GM10847 (cell line): ENCODE measurements around the gene ST6GALNAC3.

ENCODE experiments used
- POLR2A ChIP-seq: IDR thresholded peaks from 2 replicates; pipeline ENCODE4 v1.6.1; 2011; ENCODE audit not compliant: insufficient read length; ENCODE audit errors: extremely low read depth

The ST6GALNAC3 gene

GRCh38 chr1:76613886-76614285 lies 539.3 kb downstream of the ST6GALNAC3 start:
- no peak for TF ChIP-seq POLR2A

GRCh38 chr1:76615253-76616035 lies 540.9 kb downstream of the ST6GALNAC3 start:
- no peak for TF ChIP-seq POLR2A

DNA sequence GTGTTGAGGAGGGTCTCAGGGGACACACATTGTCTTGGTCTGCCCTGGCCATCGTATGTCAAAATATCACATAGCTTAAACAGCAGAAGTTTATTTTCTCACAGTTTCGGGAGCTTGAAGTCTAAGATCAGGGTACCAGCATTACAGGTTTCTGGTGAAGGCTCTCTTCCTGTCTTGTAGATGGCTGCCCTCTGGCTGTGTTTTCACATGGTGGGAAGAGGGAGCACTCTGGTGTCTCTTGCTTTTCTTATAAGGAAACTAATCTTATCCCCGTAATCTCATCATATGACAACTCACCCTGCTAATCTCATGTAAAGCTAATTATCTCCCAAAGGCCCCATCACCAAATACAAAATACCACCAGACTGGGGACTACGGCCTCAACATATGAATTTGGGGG lies 545.8 kb downstream of the ST6GALNAC3 start:
- TF ChIP-seq POLR2A: no peak

DNA sequence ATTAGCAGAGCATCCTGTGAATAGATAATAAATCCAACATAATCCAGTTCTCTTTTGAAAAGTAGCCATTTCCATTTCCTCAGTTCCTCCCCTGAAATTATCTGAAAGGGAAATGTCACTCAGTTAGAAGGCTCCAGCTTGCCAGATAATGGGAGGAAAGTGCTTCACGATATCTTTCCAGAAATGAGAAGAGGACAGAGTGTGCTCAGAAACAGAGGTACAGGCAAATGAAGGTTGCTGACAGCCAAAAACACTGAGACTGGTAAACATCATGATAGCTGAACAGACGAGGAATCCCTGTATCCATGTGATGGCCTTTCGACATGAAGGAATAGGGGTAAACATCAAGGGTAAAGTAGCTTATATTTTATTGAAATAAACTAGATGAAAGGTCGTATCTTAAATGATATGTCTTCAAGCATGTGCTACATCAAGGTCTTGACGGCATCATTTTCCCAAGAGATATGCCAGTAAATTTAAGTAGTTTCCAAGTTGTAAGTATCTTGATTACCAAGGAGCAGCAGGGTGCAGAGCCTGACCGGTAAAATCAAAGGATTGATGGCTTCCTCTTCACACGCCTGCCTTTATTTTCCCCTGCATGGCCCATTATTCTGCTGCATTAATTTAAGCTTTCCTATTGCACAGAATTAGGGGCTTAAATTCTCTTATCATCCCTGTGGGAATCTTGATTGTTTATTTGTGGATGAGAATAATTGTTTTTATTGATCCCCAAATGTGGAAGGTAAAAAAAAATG lies 548.4 kb downstream of the ST6GALNAC3 start:
- TF ChIP-seq POLR2A: no peak

GRCh38 chr1:76625886-76626678 lies 551.5 kb downstream of the ST6GALNAC3 start:
- no peak for TF ChIP-seq POLR2A

DNA sequence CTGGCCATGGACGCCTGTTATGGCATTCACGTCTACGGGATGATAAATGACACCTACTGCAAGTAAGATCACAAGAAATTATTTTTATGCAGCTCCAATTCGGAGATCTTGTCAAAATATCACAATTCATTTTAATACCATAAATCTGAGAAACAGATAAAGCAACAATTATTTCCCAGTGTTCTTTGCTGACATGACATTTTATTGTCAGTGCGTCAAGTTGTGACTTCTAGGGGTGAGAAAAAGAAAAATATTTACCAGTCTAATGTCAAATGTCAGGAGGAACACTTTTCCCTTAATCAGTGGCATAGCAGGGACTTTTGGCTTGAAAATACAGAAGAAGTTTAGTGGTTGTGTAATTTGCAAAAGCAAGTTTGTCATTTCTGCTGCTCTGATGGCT lies 553.0 kb downstream of the ST6GALNAC3 start:
- TF ChIP-seq POLR2A: no peak

DNA sequence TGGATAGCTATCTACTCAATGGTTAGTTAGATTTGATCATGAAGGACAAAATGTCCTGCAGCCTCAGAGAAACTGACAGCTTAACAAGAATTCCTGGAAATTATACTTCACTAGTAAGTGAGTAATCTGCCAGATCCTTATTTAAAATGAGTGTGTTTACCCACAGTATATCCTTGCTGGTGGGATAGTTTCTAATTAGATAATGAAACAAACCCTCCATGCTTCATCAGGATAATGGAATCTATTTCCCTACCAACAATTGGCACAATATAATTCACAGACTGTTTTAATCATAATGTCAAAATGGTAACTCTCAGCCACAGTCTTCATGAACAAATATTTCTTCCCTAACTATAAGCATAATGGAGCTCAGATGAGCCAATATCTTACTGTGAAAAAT lies 553.4 kb downstream of the ST6GALNAC3 start:
- no peak for TF ChIP-seq POLR2A

- no peak for TF ChIP-seq POLR2A
Measured at GRCh38 chr1:76632136-76632535, 557.6 kb downstream of the ST6GALNAC3 start.

DNA sequence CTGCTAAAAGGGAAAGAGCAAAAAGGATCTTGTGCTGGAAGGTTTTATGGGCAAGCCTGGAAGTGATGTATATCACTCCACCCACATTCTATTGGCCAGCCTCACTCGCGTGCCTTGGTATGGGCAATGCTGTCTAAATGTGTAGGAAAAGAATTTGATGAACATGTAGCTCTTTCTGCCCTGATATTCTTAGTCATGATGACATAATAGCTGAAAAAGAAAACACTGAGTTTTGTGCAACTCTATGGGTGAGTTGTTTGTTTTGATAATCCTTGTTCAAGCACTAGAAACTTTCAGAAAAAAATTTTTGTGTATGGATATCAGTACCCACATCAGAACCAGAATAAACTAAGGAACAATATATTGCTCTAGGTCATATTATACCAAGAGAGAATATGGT lies 561.2 kb downstream of the ST6GALNAC3 start:
- no peak for TF ChIP-seq POLR2A

GRCh38 chr1:76639181-76639580 lies 564.6 kb downstream of the ST6GALNAC3 start:
- no peak for TF ChIP-seq POLR2A

DNA sequence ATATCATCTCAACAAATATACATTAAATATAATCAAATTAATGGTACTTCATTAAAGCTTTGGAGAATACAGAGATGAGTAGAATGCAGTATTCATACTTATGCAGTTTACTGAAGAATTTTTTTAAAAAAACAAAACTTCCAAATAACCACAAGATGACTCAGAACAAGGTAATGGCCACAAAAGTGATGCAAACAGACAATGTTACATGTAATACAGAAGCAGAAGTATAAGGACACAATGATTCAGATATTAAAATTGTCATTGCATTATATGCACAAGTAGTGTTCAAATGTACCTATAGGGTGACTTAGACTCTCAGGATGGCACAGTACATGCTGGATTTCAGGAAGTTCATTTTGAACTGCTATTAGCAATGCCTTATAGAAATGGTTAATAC lies 565.5 kb downstream of the ST6GALNAC3 start:
- TF ChIP-seq POLR2A: no peak

- no peak for TF ChIP-seq POLR2A
Measured at GRCh38 chr1:76640723-76641122, 566.2 kb downstream of the ST6GALNAC3 start.

- no peak for TF ChIP-seq POLR2A
Measured at GRCh38 chr1:76644139-76644538, 569.6 kb downstream of the ST6GALNAC3 start.

DNA sequence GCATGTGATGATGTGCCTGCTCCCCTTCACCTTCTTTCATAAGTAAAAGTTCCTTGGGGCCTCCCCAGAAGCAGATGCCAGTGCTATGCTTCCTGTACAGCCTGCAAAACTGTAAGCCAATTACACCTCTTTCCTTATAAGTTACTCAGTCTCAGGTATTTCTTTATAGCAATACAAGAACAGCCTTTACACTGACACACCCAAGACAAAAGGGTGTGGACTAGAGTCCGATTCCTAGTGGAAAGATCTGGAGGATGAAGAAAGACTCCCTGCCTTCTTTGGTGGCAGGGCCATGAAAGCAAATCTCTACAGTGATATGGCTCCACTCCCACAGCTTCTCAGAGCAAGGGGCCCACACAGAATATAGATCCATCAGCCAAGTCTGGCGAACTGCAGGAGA lies 583.1 kb downstream of the ST6GALNAC3 start:
- no peak for TF ChIP-seq POLR2A

- no peak for TF ChIP-seq POLR2A
Measured at GRCh38 chr1:76659171-76659940, 584.8 kb downstream of the ST6GALNAC3 start.
